ENCODE measurements around the gene SDR42E1. TPM values are rescaled to one million over a fixed set of nuclear protein-coding genes. Genes with fewer than 3 reads are reported as not detected.

The SDR42E1 gene
- total and polyA plus RNA-seq, 2 of the 13 experiments (the other 11 are each of a cell fraction or from before 2014, with no cell fraction given) = 0.01 to 0.13 TPM

DNA sequence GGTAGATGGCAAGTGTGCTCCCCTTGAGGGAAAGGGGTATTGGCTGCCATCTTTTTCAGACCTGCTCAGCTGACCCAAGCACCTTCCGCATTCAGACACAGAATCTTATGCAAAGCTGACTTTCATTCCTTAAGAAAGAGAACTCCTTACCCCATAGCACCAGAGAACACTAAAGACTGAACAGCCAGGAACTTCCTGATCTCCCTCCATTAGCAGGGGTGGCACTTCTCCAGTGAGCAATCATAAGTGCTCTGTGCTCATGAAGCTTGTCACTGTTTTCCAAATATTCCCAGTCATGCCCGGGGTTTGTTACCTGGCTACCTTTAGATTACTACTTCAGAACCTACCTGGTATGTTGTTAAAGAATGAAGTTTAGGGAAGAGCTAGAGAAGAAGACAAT, 35.7 kb upstream of the SDR42E1 start:
- Histone ChIP-seq H3K9me3 (ENCODE audit: low read length) (no peaks in the 10 kb centered on the region), H4K20me1 (ENCODE audit: insufficient read depth, low read length) (no peaks in the 10 kb centered on the region; the same call in 1 of the 2 replicates), H2AFZ (ENCODE audit: low read length) (no peak overlapping the region), H3K4me2 (ENCODE audit: low read depth, low read length) (no peak overlapping the region), H3K27ac (ENCODE audit: extremely low read length, insufficient read depth, low read length) (no peak overlapping the region), H3K4me1 (ENCODE audit: insufficient read depth, low read length) (peaks cover 85% of the 10 kb centered on the region), H3K9ac (ENCODE audit: insufficient read depth, low read depth, low read length) (no peak overlapping the region), H3K27me3 (ENCODE audit: control insufficient read depth in 1 of 2, insufficient read depth in 2 of 2, low read length in 2 of 2) (no peaks in the 10 kb centered on the region), H3K36me3 (replicated peaks in 1 of 2; ENCODE audit: control insufficient read depth in 1 of 2, insufficient read depth in 2 of 2, low read length in 2 of 2) (peaks cover 2 to 5% of the 10 kb centered on the region in 2 experiments; a peak in 3 of 5 replicates), H3K79me2 (ENCODE audit: insufficient read depth, low read length) (peaks cover 36% of the 10 kb centered on the region), H3K4me3 (replicated peaks in 1 of 3; ENCODE audit: insufficient read depth in 1 of 3, low read depth in 2 of 3, low read length in 3 of 3) (no peak overlapping the region)
- ATAC-seq = no peak
- CTCF ChIA-PET (ENCODE audit: low intra/inter-chr PET ratio, low total read pairs) = no interaction called here
- DNase-seq (ENCODE audit: low spot score) = no peak
- no TSS peak for BruUV-seq (replicated peaks)
- intact Hi-C loops (cut with micrococcal nuclease; ENCODE audit: unreplicated experiment) (no loop called here), in situ Hi-C loops (cut with HindIII; ENCODE audit: extremely low pct_ligation_motif_present, low pct_unique_long_range_greater_than_20kb) (no loop called here)
- 100% methylated on average over 2 of the region's 2 CpGs for WGBS (ENCODE audit: low lambda C conversion rate)
- POLR2A ChIA-PET = no interaction called here
- FAIRE-seq = no peak
- TF ChIP-seq, protein P1, sequence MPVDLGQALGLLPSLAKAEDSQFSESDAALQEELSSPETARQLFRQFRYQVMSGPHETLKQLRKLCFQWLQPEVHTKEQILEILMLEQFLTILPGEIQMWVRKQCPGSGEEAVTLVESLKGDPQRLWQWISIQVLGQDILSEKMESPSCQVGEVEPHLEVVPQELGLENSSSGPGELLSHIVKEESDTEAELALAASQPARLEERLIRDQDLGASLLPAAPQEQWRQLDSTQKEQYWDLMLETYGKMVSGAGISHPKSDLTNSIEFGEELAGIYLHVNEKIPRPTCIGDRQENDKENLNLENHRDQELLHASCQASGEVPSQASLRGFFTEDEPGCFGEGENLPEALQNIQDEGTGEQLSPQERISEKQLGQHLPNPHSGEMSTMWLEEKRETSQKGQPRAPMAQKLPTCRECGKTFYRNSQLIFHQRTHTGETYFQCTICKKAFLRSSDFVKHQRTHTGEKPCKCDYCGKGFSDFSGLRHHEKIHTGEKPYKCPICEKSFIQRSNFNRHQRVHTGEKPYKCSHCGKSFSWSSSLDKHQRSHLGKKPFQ (CRISPR knock-in tag; IDR thresholded peaks at IDR 0.05; ENCODE audit: insufficient replicate concordance) = no peak
- TF ChIP-seq ETS1 (CRISPR knock-in tag; IDR thresholded peaks at IDR 0.05) = no peak
- TF ChIP-seq KDM3A (CRISPR knock-in tag; IDR thresholded peaks at IDR 0.05; ENCODE audit: low read depth) = no peak
- no peak for TF ChIP-seq GTF2F1 (IDR thresholded peaks at IDR 0.05; ENCODE audit: low read length)
- TF ChIP-seq KLF12 (CRISPR knock-in tag; IDR thresholded peaks at IDR 0.05; ENCODE audit: borderline replicate concordance) = no peak
- no peak for TF ChIP-seq THAP11 (CRISPR knock-in tag; IDR thresholded peaks at IDR 0.05)
- no peak for TF ChIP-seq ZNF577 (CRISPR knock-in tag; IDR thresholded peaks at IDR 0.05; ENCODE audit: borderline replicate concordance, low read depth)
- no peak for TF ChIP-seq MEF2D (CRISPR knock-in tag; IDR thresholded peaks at IDR 0.05)
- no peak for TF ChIP-seq SRSF9 (IDR thresholded peaks at IDR 0.05; ENCODE audit: borderline replicate concordance, insufficient read depth, low read depth, low read length, poor library complexity, severe bottlenecking)
- no peak for TF ChIP-seq GPN1 (CRISPR knock-in tag; IDR thresholded peaks at IDR 0.05; ENCODE audit: borderline replicate concordance)
- TF ChIP-seq ZMYM4 (CRISPR knock-in tag; IDR thresholded peaks at IDR 0.05) = no peak
- no peak for TF ChIP-seq ZBTB42 (CRISPR knock-in tag; IDR thresholded peaks at IDR 0.05)
- no peak for TF ChIP-seq TMF1 (CRISPR knock-in tag; IDR thresholded peaks at IDR 0.05; ENCODE audit: low read depth)
- no peak for TF ChIP-seq ZNF143 (CRISPR knock-in tag; IDR thresholded peaks at IDR 0.05)
- TF ChIP-seq SP2 (CRISPR knock-in tag; IDR thresholded peaks at IDR 0.05) = no peak
- no peak for TF ChIP-seq ZFP36L1 (CRISPR knock-in tag; IDR thresholded peaks at IDR 0.05)
